HG02884 (cell line): ENCODE data around the gene SLC9A9.
"Not testable (repeated sequence)": the region's sequence is repeated elsewhere in the genome, so short reads cannot be mapped to it uniquely, and the experiment has no call there.

ENCODE experiments used
- ATAC-seq: cut with Tn5 transposase; IDR thresholded peaks from one replicate; pipeline ENCODE4 v1.9.1; 2021; ENCODE audit warnings: mild to moderate bottlenecking, moderate library complexity; ENCODE audit not compliant: unreplicated experiment

SLC9A9 gene

GRCh38 chr3:143810953-143811265 lies 37.4 kb downstream of the SLC9A9 start:
- no peak for ATAC-seq

GRCh38 chr3:143810166-143810952 lies 37.9 kb downstream of the SLC9A9 start:
- no peak for ATAC-seq

- no peak for ATAC-seq
Observed at GRCh38 chr3:143809121-143809621, 39.1 kb downstream of the SLC9A9 start.

- no peak for ATAC-seq
Observed at GRCh38 chr3:143808030-143808429, 40.2 kb downstream of the SLC9A9 start.

- ATAC-seq: no peak
Observed at GRCh38 chr3:143806038-143806437, 42.2 kb downstream of the SLC9A9 start.

- ATAC-seq: not testable (repeated sequence)
Observed at GRCh38 chr3:143805476-143805875, 42.8 kb downstream of the SLC9A9 start.

GRCh38 chr3:143801046-143801445 lies 47.2 kb downstream of the SLC9A9 start:
- not testable (repeated sequence) for ATAC-seq

- not testable (repeated sequence) for ATAC-seq
Observed at GRCh38 chr3:143798151-143798550, 50.1 kb downstream of the SLC9A9 start.

- no peak for ATAC-seq
Observed at GRCh38 chr3:143795874-143796273, 52.4 kb downstream of the SLC9A9 start.

GRCh38 chr3:143794793-143795462 lies 53.3 kb downstream of the SLC9A9 start:
- ATAC-seq: no peak

- no peak for ATAC-seq
Observed at GRCh38 chr3:143793971-143794370, 54.3 kb downstream of the SLC9A9 start.

- ATAC-seq: no peak
Observed at GRCh38 chr3:143791386-143791785, 56.9 kb downstream of the SLC9A9 start.

GRCh38 chr3:143786219-143787191 lies 61.8 kb downstream of the SLC9A9 start:
- no peak for ATAC-seq

- no peak for ATAC-seq
Observed at GRCh38 chr3:143784446-143784845, 63.8 kb downstream of the SLC9A9 start.

- ATAC-seq: no peak
Observed at GRCh38 chr3:143783851-143784370, 64.4 kb downstream of the SLC9A9 start.

GRCh38 chr3:143775459-143775858 lies 72.8 kb downstream of the SLC9A9 start:
- peak; percentile 84 for ATAC-seq

GRCh38 chr3:143771939-143772338 lies 76.3 kb downstream of the SLC9A9 start:
- ATAC-seq: no peak

- no peak for ATAC-seq
Observed at GRCh38 chr3:143771258-143771657, 77.0 kb downstream of the SLC9A9 start.

GRCh38 chr3:143770391-143770790 lies 77.9 kb downstream of the SLC9A9 start:
- no peak for ATAC-seq

- ATAC-seq: no peak
Observed at GRCh38 chr3:143769616-143770015, 78.7 kb downstream of the SLC9A9 start.

- ATAC-seq: no peak
Observed at GRCh38 chr3:143764840-143765239, 83.4 kb downstream of the SLC9A9 start.
